Smooth muscle cell (in vitro differentiated cells): ENCODE measurements around the gene MAPT. TPM values are rescaled to one million over a fixed set of nuclear protein-coding genes. Genes with fewer than 3 reads are reported as not detected.

Experiments used
- DNase-seq: peaks from one replicate; lab custom pipeline; 2025; ENCODE audit not compliant: unreplicated experiment; lab: John Stamatoyannopoulos, UW
- H2AFZ ChIP-seq: fragments of 200-600 bp; sonication (generic); 2 replicates; pipeline ENCODE4 v1.6.0; 2016; ENCODE audit warnings: antibody characterized with exemption, low read depth, mild to moderate bottlenecking
- H3F3A ChIP-seq: fragments of 200-600 bp; sonication (generic); 2 replicates; pipeline ENCODE4 v1.6.0; 2017; ENCODE audit warnings: antibody characterized with exemption, low read depth
- H3K27ac ChIP-seq: fragments of 200-600 bp; sonication (generic); 2 replicates; pipeline ENCODE4 v1.5.1; 2016; ENCODE audit warnings: low read depth, mild to moderate bottlenecking
- H3K27me3 ChIP-seq: fragments of 200-600 bp; sonication (generic); 2 replicates; pipeline ENCODE4 v1.6.1; 2016; ENCODE audit warnings: low read depth, mild to moderate bottlenecking
- H3K36me3 ChIP-seq: fragments of 200-600 bp; sonication (generic); 2 replicates; pipeline ENCODE4 v1.5.1; 2016; ENCODE audit warnings: low read depth
- H3K4me1 ChIP-seq: fragments of 200-600 bp; sonication (generic); 2 replicates; pipeline ENCODE4 v1.5.1; 2016; ENCODE audit warnings: low read depth
- H3K4me2 ChIP-seq: fragments of 200-600 bp; sonication (generic); 2 replicates; pipeline ENCODE4 v1.6.0; 2016; ENCODE audit warnings: mild to moderate bottlenecking
- H3K4me3 ChIP-seq: fragments of 200-600 bp; sonication (generic); 2 replicates; pipeline ENCODE4 v1.5.1; 2016; ENCODE audit warnings: mild to moderate bottlenecking
- H3K79me2 ChIP-seq: fragments of 200-600 bp; sonication (generic); 2 replicates; pipeline ENCODE4 v1.6.0; 2016; ENCODE audit warnings: low read depth, mild to moderate bottlenecking
- H3K9ac ChIP-seq: fragments of 200-600 bp; sonication (generic); 2 replicates; pipeline ENCODE4 v1.6.0; 2016; ENCODE audit warnings: low read depth
- H3K9me3 ChIP-seq: fragments of 200-600 bp; sonication (generic); replicated peaks from 2 replicates; pipeline ENCODE4 v1.5.1; 2016; ENCODE audit warnings: low read depth
- H4K20me1 ChIP-seq: fragments of 200-600 bp; sonication (generic); 2 replicates; pipeline ENCODE4 v1.6.0; 2016; ENCODE audit warnings: low read depth
- WGBS: methylation state at CpG from one replicate; pipeline ENCODE4 v1.1.7; 2016; ENCODE audit warnings: low lambda C conversion rate; 5-methylcytosine and 5-hydroxymethylcytosine counted together
- polyA plus RNA-seq: library from polyadenylated mRNA; unstranded; fragments of >200 nt; fragmentation: Nextera tagmentation; extraction: Ambion mirVana; gene quantifications from 2 replicates; pipeline ENCODE4 v1.2.1, GENCODE V29; 2016
- total RNA-seq: library from RNA; depleted of rRNA; stranded (reverse); fragments of >200 nt; gene quantifications from 2 replicates; pipeline ENCODE4 v1.2.3, GENCODE V29; 2014
- TF ChIP-seq, protein P1 (sequence below): fragments of 200-600 bp; sonication (generic); IDR thresholded peaks from 2 replicates; pipeline ENCODE4 v1.5.1; 2017; ENCODE audit warnings: borderline replicate concordance, mild to moderate bottlenecking, antibody characterized with exemption; ENCODE audit not compliant: insufficient read depth, poor library complexity, severe bottlenecking

MAPT gene
- total and polyA plus RNA-seq, 2 experiments from 2014 or later, result 0.49 to 1.7 TPM

DNA sequence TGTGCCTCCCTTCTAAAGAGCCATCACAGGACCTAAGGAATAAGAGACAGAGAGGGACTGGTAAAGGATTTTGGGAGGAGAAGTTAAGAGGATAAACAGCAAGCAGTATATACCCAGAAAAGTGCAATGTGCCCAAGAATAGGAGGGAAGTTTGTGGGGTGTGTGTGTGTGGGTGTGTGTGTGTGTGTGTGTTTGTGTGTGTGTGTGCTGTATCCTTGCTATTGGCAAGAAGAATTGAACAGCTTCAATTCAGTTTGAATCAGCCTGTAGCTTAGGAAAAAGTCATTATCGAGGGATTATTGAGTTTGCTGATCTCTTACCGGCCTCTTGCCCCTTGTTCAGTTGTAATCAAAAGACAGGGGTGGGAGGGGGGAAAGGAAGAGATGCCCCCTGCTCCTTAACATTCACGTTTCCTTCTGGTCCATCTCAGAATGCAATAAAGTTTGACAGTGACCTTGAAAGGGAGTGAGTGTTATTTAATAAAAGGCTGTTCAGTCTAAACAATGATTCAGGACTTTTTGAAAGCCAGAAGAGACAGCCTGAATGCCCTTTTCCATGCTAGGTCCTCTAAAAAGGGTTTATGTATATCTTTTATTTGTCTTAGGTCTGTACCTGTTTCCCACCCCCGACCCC lies 23.9 kb upstream of the MAPT start:
- Histone ChIP-seq H4K20me1 (no peaks in the 10 kb centered on the region), H3K27me3 (no peaks in the 10 kb centered on the region), H2AFZ (no peak overlapping the region), H3K36me3 (no peaks in the 10 kb centered on the region), H3F3A (peaks cover 8% of the 10 kb centered on the region), H3K4me3 (no peak overlapping the region), H3K4me1 (peaks cover 27% of the 10 kb centered on the region), H3K79me2 (no peaks in the 10 kb centered on the region), H3K9me3 (no peaks in the 10 kb centered on the region), H3K27ac (peak overlapping the region; percentile 33), H3K9ac (no peak overlapping the region), H3K4me2 (peak overlapping the region; percentile 44)
- no peak for DNase-seq
- TF ChIP-seq, protein P1, sequence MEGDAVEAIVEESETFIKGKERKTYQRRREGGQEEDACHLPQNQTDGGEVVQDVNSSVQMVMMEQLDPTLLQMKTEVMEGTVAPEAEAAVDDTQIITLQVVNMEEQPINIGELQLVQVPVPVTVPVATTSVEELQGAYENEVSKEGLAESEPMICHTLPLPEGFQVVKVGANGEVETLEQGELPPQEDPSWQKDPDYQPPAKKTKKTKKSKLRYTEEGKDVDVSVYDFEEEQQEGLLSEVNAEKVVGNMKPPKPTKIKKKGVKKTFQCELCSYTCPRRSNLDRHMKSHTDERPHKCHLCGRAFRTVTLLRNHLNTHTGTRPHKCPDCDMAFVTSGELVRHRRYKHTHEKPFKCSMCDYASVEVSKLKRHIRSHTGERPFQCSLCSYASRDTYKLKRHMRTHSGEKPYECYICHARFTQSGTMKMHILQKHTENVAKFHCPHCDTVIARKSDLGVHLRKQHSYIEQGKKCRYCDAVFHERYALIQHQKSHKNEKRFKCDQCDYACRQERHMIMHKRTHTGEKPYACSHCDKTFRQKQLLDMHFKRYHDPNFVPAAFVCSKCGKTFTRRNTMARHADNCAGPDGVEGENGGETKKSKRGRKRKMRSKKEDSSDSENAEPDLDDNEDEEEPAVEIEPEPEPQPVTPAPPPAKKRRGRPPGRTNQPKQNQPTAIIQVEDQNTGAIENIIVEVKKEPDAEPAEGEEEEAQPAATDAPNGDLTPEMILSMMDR, result no peak
- 52% methylated on average over 4 of the region's 4 CpGs for WGBS

DNA sequence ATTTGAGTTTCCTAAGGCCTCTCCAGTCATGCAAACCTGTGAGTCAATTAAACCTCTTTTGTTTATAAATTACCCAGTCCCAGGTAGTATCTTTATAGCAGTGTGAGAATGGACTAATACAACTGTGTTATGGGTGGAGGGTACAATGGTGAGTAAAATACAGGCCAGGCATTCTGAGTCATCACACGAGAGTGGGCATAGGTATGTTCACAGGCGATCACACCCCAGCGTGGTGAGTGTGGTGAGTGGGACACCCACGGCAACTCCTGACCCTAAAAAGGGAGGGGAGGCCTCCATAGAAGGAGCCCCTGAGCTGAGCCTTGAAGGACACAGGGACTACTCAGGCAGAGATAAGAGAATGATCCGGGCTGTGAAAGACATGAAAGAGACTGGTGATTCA lies 22.6 kb upstream of the MAPT start:
- TF ChIP-seq, protein P1, result no peak
- no peak for DNase-seq
- WGBS, result 29% methylated on average over 5 of the region's 5 CpGs

DNA sequence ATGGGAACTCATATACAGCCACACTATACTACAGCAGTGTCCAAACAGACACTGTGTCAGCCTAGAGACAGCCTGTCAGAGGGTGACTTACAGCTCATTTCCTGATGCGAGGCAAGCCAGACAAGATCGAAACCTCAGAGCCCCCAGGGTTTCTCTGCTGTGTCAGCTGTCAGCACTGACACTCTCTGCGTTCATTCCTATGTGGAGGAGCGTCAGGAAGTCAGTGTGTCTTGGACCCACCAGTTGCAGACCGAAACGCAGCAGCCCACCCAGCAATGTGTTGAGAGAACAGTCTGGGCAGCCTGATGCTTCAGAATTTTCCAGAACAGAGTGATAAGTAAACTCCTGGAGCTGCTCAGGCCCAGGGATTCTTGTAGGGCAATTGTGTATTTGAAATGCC lies 20.6 kb upstream of the MAPT start:
- Histone ChIP-seq H3K36me3 (no peaks in the 10 kb centered on the region), H3K4me3 (no peak overlapping the region), H3K4me1 (peaks cover 24% of the 10 kb centered on the region), H3K27ac (peak overlapping the region; percentile 67), H3F3A (peaks cover 8% of the 10 kb centered on the region), H3K9ac (no peak overlapping the region), H4K20me1 (no peaks in the 10 kb centered on the region), H3K27me3 (no peaks in the 10 kb centered on the region), H2AFZ (peak overlapping the region; percentile 84), H3K79me2 (no peaks in the 10 kb centered on the region), H3K9me3 (no peaks in the 10 kb centered on the region), H3K4me2 (peak overlapping the region; percentile 63)
- no peak for DNase-seq
- 8% methylated on average over 6 of the region's 6 CpGs for WGBS
- TF ChIP-seq, protein P1, result no peak

More for the DNA sequence above, 22.6 kb upstream of the MAPT start:
- no peak overlapping the region for H3K4me3 ChIP-seq
- H3K79me2 ChIP-seq, result no peaks in the 10 kb centered on the region
- no peak overlapping the region for H3K27ac ChIP-seq
- peaks cover 8% of the 10 kb centered on the region for H3F3A ChIP-seq
- H2AFZ ChIP-seq, result no peak overlapping the region
- no peak overlapping the region for H3K4me2 ChIP-seq
- no peaks in the 10 kb centered on the region for H3K27me3 ChIP-seq
- H3K9me3 ChIP-seq, result no peaks in the 10 kb centered on the region
- peaks cover 27% of the 10 kb centered on the region for H3K4me1 ChIP-seq
- H3K9ac ChIP-seq, result no peak overlapping the region
- no peaks in the 10 kb centered on the region for H4K20me1 ChIP-seq
- H3K36me3 ChIP-seq, result no peaks in the 10 kb centered on the region

DNA sequence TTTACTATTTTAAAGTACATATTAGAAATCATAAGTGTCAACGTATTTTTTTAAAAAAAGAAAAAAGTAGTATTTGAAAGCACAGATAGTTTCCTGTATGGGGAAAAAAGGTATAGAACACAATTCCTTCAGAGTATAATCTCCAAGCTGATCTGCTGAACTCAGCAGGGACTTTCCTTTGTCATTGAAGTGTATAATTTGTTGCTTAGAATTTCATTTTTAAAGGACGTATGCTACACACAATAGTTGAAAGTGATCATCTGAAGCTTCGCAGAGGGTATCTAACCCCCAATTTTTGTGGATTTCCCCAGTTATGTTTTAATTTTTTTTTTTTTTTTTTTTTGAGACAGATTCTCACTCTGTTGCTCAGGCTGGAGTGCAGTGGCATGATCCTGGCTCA lies 20.2 kb upstream of the MAPT start:
- H3K4me3 ChIP-seq, result no peak overlapping the region
- H4K20me1 ChIP-seq, result no peaks in the 10 kb centered on the region
- H3F3A ChIP-seq, result peaks cover 8% of the 10 kb centered on the region
- DNase-seq, result no peak
- 67% methylated on average over 3 of the region's 3 CpGs for WGBS
- no peaks in the 10 kb centered on the region for H3K79me2 ChIP-seq
- H3K27ac ChIP-seq, result peak overlapping the region; percentile 67
- no peak overlapping the region for H3K9ac ChIP-seq
- TF ChIP-seq, protein P1, result no peak
- H3K9me3 ChIP-seq, result no peaks in the 10 kb centered on the region
- no peaks in the 10 kb centered on the region for H3K27me3 ChIP-seq
- no peaks in the 10 kb centered on the region for H3K36me3 ChIP-seq
- peaks cover 24% of the 10 kb centered on the region for H3K4me1 ChIP-seq
- peak overlapping the region; percentile 84 for H2AFZ ChIP-seq
- peak overlapping the region; percentile 63 for H3K4me2 ChIP-seq
